ENCODE measurements around the gene PRUNE2.

GRCh38 chr9:76800901-76801300, 105.0 kb downstream of the PRUNE2 start:
- no peak for TF ChIP-seq CTCF (IDR thresholded peaks at IDR 0.05 in 2 of 3, conservative IDR thresholded peaks at IDR 0.05 in 1 of 3; ENCODE audit: insufficient read depth in 2 of 3, low read depth in 1 of 3, low read length in 3 of 3)
- TF ChIP-seq RAD51 (IDR thresholded peaks at IDR 0.05; ENCODE audit: borderline replicate concordance, low read depth): no peak
- TF ChIP-seq ZNF12 (CRISPR knock-in tag; IDR thresholded peaks at IDR 0.05): no peak
- no peak for TF ChIP-seq YY1 (IDR thresholded peaks at IDR 0.05; ENCODE audit: borderline replicate concordance in 1 of 3, control insufficient read depth in 1 of 3, extremely low read depth in 1 of 3, insufficient read depth in 3 of 3, insufficient read length in 1 of 3, insufficient replicate concordance in 2 of 3, low read depth in 1 of 3, low read length in 2 of 3)
- no peak for TF ChIP-seq RFX5 (IDR thresholded peaks at IDR 0.05; ENCODE audit: low read depth, low read length)
- TF ChIP-seq SPI1 (IDR thresholded peaks at IDR 0.05; ENCODE audit: borderline replicate concordance, low read depth, low read length): no peak
- no peak for TF ChIP-seq EZH2 (IDR thresholded peaks at IDR 0.05; ENCODE audit: borderline replicate concordance, low read depth, low read length)
- no peak for TF ChIP-seq RBM25 (IDR thresholded peaks at IDR 0.05; ENCODE audit: low read depth, low read length, severe bottlenecking)
- TF ChIP-seq REST (IDR thresholded peaks at IDR 0.05; ENCODE audit: borderline replicate concordance): no peak
- TF ChIP-seq REST (CRISPR knock-in tag; IDR thresholded peaks at IDR 0.05; ENCODE audit: low read depth): no peak

Measured in K562 (cell line).